Mesenchymal stem cell (in vitro differentiated cells and primary cell): ENCODE measurements around the gene RTL10.
"Not testable (repeated sequence)": the region's sequence is repeated elsewhere in the genome, so short reads cannot be mapped to it uniquely, and the experiment has no call there.

Source experiments
- DNase-seq: peaks from one replicate; pipeline ENCODE4 v3.0.0-alpha.2; 2013
- H2AFZ ChIP-seq: one replicate; pipeline ENCODE4 v1.6.1; 2013; ENCODE audit warnings: low read depth, mild to moderate bottlenecking, control low read depth, inconsistent platforms, low read length, moderate library complexity
- H2AK5ac ChIP-seq: 2 replicates; pipeline ENCODE4 v1.6.1; 2013; ENCODE audit warnings: low read length, moderate library complexity, mild to moderate bottlenecking, inconsistent platforms; ENCODE audit not compliant: severe bottlenecking
- H2BK120ac ChIP-seq: one replicate; pipeline ENCODE4 v1.6.1; 2013; ENCODE audit warnings: low read depth, mild to moderate bottlenecking, inconsistent platforms, low read length, moderate library complexity
- H2BK12ac ChIP-seq, 2 experiments: one replicate each; pipeline ENCODE4 v1.6.1; 2013; ENCODE audit warnings: inconsistent platforms in 2 of 2, low read length in 2 of 2, mild to moderate bottlenecking in 2 of 2, moderate library complexity in 2 of 2, control low read depth in 1 of 2
- H2BK15ac ChIP-seq: one replicate; pipeline ENCODE4 v1.6.1; 2013; ENCODE audit warnings: mild to moderate bottlenecking, low read depth, inconsistent platforms; ENCODE audit not compliant: poor library complexity, severe bottlenecking
- H2BK5ac ChIP-seq: 2 replicates; pipeline ENCODE4 v1.6.1; 2013; ENCODE audit warnings: low read depth, mild to moderate bottlenecking, low read length, control low read depth, inconsistent platforms; ENCODE audit not compliant: poor library complexity, severe bottlenecking
- H3K14ac ChIP-seq, 2 experiments: one replicate each; pipeline ENCODE4 v1.6.1; 2013; ENCODE audit warnings: inconsistent platforms in 2 of 2, low read length in 2 of 2, control low read depth in 1 of 2, mild to moderate bottlenecking in 1 of 2, moderate library complexity in 1 of 2
- H3K18ac ChIP-seq, 2 experiments: one replicate each; pipeline ENCODE4 v1.6.1; 2013; ENCODE audit warnings: inconsistent platforms in 2 of 2, low read length in 2 of 2, control low read depth in 1 of 2, low read depth in 1 of 2, mild to moderate bottlenecking in 1 of 2
- H3K23ac ChIP-seq, 2 experiments: one replicate each; pipeline ENCODE4 v1.6.1; 2013; ENCODE audit warnings: inconsistent platforms in 2 of 2, low read length in 2 of 2, mild to moderate bottlenecking in 2 of 2, moderate library complexity in 2 of 2, control low read depth in 1 of 2
- H3K27ac ChIP-seq: 2 replicates; pipeline ENCODE4 v1.5.1; 2013; ENCODE audit warnings: mild to moderate bottlenecking, moderate library complexity, low read length, control low read depth, inconsistent platforms; ENCODE audit not compliant: poor library complexity, severe bottlenecking
- H3K27me3 ChIP-seq, 2 experiments: 2 replicates each; pipeline versions ENCODE4 v1.6.1 to v1.7.0; 2013; ENCODE audit warnings: low read length in 2 of 2, mild to moderate bottlenecking in 2 of 2, moderate library complexity in 2 of 2, control low read depth in 1 of 2, inconsistent platforms in 1 of 2; ENCODE audit not compliant: control insufficient read depth in 1 of 2, insufficient read depth in 1 of 2
- H3K36me3 ChIP-seq, 2 experiments: 2 replicates each; pipeline versions ENCODE4 v1.6.1 to v1.7.0; 2013; ENCODE audit warnings: low read length in 2 of 2, control low read depth in 1 of 2, inconsistent platforms in 1 of 2, low read depth in 1 of 2, mild to moderate bottlenecking in 1 of 2; ENCODE audit not compliant: insufficient read depth in 2 of 2, control insufficient read depth in 1 of 2
- H3K4ac ChIP-seq, 2 experiments: one replicate each; pipeline ENCODE4 v1.6.1; 2013; ENCODE audit warnings: inconsistent platforms in 2 of 2, low read length in 2 of 2, mild to moderate bottlenecking in 2 of 2, moderate library complexity in 2 of 2, control low read depth in 1 of 2, low read depth in 1 of 2
- H3K4me1 ChIP-seq: 2 replicates; pipeline ENCODE4 v1.6.1; 2013; ENCODE audit warnings: low read depth, low read length, control low read depth; ENCODE audit not compliant: control insufficient read depth, insufficient read depth
- H3K4me2 ChIP-seq: 2 replicates; pipeline ENCODE4 v1.6.1; 2013; ENCODE audit warnings: low read length, mild to moderate bottlenecking, inconsistent platforms; ENCODE audit not compliant: poor library complexity, severe bottlenecking
- H3K4me3 ChIP-seq, 2 experiments: 2 replicates each; pipeline versions ENCODE4 v1.5.1 to v1.7.0; 2013; ENCODE audit warnings: low read length in 2 of 2, mild to moderate bottlenecking in 2 of 2, control low read depth in 1 of 2, low read depth in 1 of 2; ENCODE audit not compliant: insufficient read depth in 1 of 2
- H3K79me1 ChIP-seq: replicated peaks from 2 replicates; pipeline ENCODE4 v1.6.1; 2013; ENCODE audit warnings: mild to moderate bottlenecking, control low read depth, low read length, inconsistent platforms; ENCODE audit not compliant: poor library complexity, severe bottlenecking
- H3K9ac ChIP-seq: 2 replicates; pipeline ENCODE4 v1.7.0; 2013; ENCODE audit warnings: mild to moderate bottlenecking, low read length, moderate library complexity
- H3K9me3 ChIP-seq: 2 replicates; pipeline ENCODE4 v1.7.0; 2013; ENCODE audit warnings: mild to moderate bottlenecking, low read length; ENCODE audit not compliant: control insufficient read depth
- H4K8ac ChIP-seq: one replicate; pipeline ENCODE4 v1.6.1; 2013; ENCODE audit warnings: inconsistent platforms, mild to moderate bottlenecking, low read length, moderate library complexity
- H4K91ac ChIP-seq: one replicate; pipeline ENCODE4 v1.6.1; 2013; ENCODE audit warnings: mild to moderate bottlenecking, low read length, inconsistent platforms
- WGBS: methylation state at CpG from one replicate; pipeline ENCODE4 v1.1.7; 2013; ENCODE audit warnings: mixed read lengths; 5-methylcytosine and 5-hydroxymethylcytosine counted together

Gene RTL10

GRCh38 chr22:19831979-19832378, 22.7 kb downstream of the RTL10 start:
- H3K23ac ChIP-seq, H3K9me3 ChIP-seq, H2BK15ac ChIP-seq, H3K4me3 ChIP-seq, H3K4me2 ChIP-seq, H3K9ac ChIP-seq, H3K14ac ChIP-seq, H3K27ac ChIP-seq, H4K8ac ChIP-seq, H2AFZ ChIP-seq, H3K4me1 ChIP-seq, H3K27me3 ChIP-seq, H3K18ac ChIP-seq, H2BK12ac ChIP-seq, H2BK5ac ChIP-seq, H2BK120ac ChIP-seq, H4K91ac ChIP-seq, H2AK5ac ChIP-seq, H3K4ac ChIP-seq, DNase-seq, H3K36me3 ChIP-seq: not testable (repeated sequence)
- peaks cover 13% of the 10 kb centered on the region for H3K79me1 ChIP-seq
- 80% methylated on average over 2 of the region's 3 CpGs for WGBS

- no peak overlapping the region for H3K4me2 ChIP-seq
- H2BK120ac ChIP-seq: no peak overlapping the region
- H3K27me3 ChIP-seq: no peaks in the 10 kb centered on the region
- no peak overlapping the region for H3K18ac ChIP-seq
- no peaks in the 10 kb centered on the region for H3K9me3 ChIP-seq
- H2BK5ac ChIP-seq: no peak overlapping the region
- no peak overlapping the region for H4K91ac ChIP-seq
- no peak overlapping the region for H3K27ac ChIP-seq
- H3K4me3 ChIP-seq: no peak overlapping the region
- WGBS: 97% methylated on average over 6 of the region's 6 CpGs
- no peak overlapping the region for H3K14ac ChIP-seq
- H3K23ac ChIP-seq: no peak overlapping the region
- H3K4ac ChIP-seq: no peak overlapping the region
- H3K4me1 ChIP-seq: no peaks in the 10 kb centered on the region
- H2AK5ac ChIP-seq: no peak overlapping the region
- no peak overlapping the region for H3K9ac ChIP-seq
- no peak overlapping the region for H4K8ac ChIP-seq
- H2AFZ ChIP-seq: no peak overlapping the region
- H3K36me3 ChIP-seq: no peaks in the 10 kb centered on the region
- no peak for DNase-seq
- H3K79me1 ChIP-seq: peaks cover 14% of the 10 kb centered on the region
- H2BK15ac ChIP-seq: no peak overlapping the region
- H2BK12ac ChIP-seq: no peak overlapping the region
Observed at GRCh38 chr22:19831016-19831415, 23.7 kb downstream of the RTL10 start.

GRCh38 chr22:19828035-19828401, 26.7 kb downstream of the RTL10 start:
- peaks cover 26% of the 10 kb centered on the region for H3K79me1 ChIP-seq
- H2BK120ac ChIP-seq: no peak overlapping the region
- no peak overlapping the region for H3K4me3 ChIP-seq
- no peak overlapping the region for H4K8ac ChIP-seq
- no peak overlapping the region for H2AFZ ChIP-seq
- no peak overlapping the region for H3K9ac ChIP-seq
- H2BK12ac ChIP-seq: no peak overlapping the region
- no peak overlapping the region for H3K4me2 ChIP-seq
- DNase-seq: no peak
- H3K14ac ChIP-seq: no peak overlapping the region
- no peak overlapping the region for H4K91ac ChIP-seq
- WGBS: 88% methylated on average over 1 of the region's 2 CpGs
- H3K27me3 ChIP-seq: no peaks in the 10 kb centered on the region
- H3K4ac ChIP-seq: no peak overlapping the region
- no peak overlapping the region for H2AK5ac ChIP-seq
- H2BK15ac ChIP-seq: no peak overlapping the region
- H3K27ac ChIP-seq: no peak overlapping the region
- H3K18ac ChIP-seq: no peak overlapping the region
- H2BK5ac ChIP-seq: no peak overlapping the region
- H3K4me1 ChIP-seq: peaks cover 3% of the 10 kb centered on the region
- no peaks in the 10 kb centered on the region for H3K9me3 ChIP-seq
- no peaks in the 10 kb centered on the region for H3K36me3 ChIP-seq
- H3K23ac ChIP-seq: no peak overlapping the region

GRCh38 chr22:19827341-19828034, 27.2 kb downstream of the RTL10 start:
- H3K36me3 ChIP-seq: no peaks in the 10 kb centered on the region
- H2BK12ac ChIP-seq: no peak overlapping the region
- H4K8ac ChIP-seq: no peak overlapping the region
- H3K14ac ChIP-seq: no peak overlapping the region
- H3K4me3 ChIP-seq: no peak overlapping the region
- H2AFZ ChIP-seq: no peak overlapping the region
- no peak overlapping the region for H3K4me2 ChIP-seq
- H3K9ac ChIP-seq: no peak overlapping the region
- H2BK5ac ChIP-seq: no peak overlapping the region
- H3K4me1 ChIP-seq: peaks cover 3% of the 10 kb centered on the region
- no peak overlapping the region for H3K27ac ChIP-seq
- H3K27me3 ChIP-seq: no peaks in the 10 kb centered on the region
- H3K18ac ChIP-seq: no peak overlapping the region
- WGBS: 78% methylated on average over 9 of the region's 10 CpGs
- no peak overlapping the region for H3K23ac ChIP-seq
- H3K79me1 ChIP-seq: peaks cover 27% of the 10 kb centered on the region
- no peak overlapping the region for H3K4ac ChIP-seq
- H2BK15ac ChIP-seq: no peak overlapping the region
- no peaks in the 10 kb centered on the region for H3K9me3 ChIP-seq
- H2BK120ac ChIP-seq: no peak overlapping the region
- DNase-seq: no peak
- H2AK5ac ChIP-seq: no peak overlapping the region
- no peak overlapping the region for H4K91ac ChIP-seq
